HG02943 (cell line): ENCODE results near the gene TCERG1L.

Experiments used
- ATAC-seq: cut with Tn5 transposase; IDR thresholded peaks from one replicate; pipeline ENCODE4 v1.9.1; 2021; ENCODE audit warnings: mild to moderate bottlenecking, low read depth, moderate library complexity; ENCODE audit not compliant: unreplicated experiment

TCERG1L gene

GRCh38 chr10:131316321-131317075, 5.0 kb upstream of the TCERG1L start:
- ATAC-seq = no peak

- ATAC-seq = no peak
These were observed 3.8 kb upstream of the TCERG1L start for GRCh38 chr10:131315344-131315743.

- no peak for ATAC-seq
These were observed 3.3 kb upstream of the TCERG1L start for GRCh38 chr10:131314799-131315198.

GRCh38 chr10:131314148-131314547, 2.6 kb upstream of the TCERG1L start:
- no peak for ATAC-seq

DNA sequence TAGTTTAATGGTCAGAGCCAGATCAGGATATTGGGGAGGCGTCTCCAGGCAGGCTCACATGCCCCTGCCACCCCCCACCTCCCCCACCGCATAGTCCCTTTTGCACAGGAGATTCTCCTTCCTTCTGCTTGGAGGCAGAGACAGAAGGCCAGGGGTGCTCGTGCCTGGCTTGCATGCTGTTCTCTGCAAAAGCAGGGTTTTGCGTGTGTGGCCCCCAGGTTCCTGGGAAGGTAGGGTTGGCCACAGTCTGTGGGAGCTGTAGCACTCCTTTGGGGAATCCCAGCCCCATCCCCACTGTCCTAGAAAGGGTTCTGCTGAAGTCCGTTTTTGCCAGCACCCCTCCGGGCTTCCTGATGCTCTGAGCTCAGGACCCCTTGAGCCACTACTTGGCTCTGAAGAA, 1.9 kb upstream of the TCERG1L start:
- ATAC-seq = no peak

DNA sequence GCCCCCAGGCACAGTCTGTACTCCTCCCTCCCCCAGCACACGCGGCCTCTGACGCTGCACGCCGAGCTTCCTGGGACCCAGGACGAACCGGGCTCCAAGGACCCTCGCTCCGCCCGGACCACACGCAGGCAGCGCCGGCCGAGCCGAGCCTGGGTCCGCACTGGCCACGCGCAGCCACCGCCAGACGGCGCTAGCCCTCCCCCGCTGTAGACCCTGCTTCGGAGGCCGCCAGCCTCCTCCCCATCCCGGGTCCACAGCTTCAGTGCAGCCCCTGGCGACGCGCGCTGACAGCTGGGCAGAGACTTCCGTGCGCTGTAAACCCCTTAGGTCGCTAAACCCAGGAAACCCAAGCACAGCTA, 936 bp upstream of the TCERG1L start:
- ATAC-seq = no peak

DNA sequence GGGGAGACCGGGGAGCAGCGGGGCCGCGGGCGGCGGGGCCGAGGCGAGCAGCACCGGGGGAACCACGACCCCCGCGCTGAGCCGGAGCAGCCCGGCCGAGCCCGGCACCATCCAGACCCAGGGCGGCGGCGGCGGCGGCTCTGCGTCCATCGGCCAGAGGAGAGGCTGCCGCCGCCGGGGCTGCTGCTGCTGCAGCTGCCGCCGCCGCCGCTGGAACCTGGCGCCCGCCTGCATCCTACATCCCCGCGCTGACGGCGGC, 190 bp downstream of the TCERG1L start:
- no peak for ATAC-seq

DNA sequence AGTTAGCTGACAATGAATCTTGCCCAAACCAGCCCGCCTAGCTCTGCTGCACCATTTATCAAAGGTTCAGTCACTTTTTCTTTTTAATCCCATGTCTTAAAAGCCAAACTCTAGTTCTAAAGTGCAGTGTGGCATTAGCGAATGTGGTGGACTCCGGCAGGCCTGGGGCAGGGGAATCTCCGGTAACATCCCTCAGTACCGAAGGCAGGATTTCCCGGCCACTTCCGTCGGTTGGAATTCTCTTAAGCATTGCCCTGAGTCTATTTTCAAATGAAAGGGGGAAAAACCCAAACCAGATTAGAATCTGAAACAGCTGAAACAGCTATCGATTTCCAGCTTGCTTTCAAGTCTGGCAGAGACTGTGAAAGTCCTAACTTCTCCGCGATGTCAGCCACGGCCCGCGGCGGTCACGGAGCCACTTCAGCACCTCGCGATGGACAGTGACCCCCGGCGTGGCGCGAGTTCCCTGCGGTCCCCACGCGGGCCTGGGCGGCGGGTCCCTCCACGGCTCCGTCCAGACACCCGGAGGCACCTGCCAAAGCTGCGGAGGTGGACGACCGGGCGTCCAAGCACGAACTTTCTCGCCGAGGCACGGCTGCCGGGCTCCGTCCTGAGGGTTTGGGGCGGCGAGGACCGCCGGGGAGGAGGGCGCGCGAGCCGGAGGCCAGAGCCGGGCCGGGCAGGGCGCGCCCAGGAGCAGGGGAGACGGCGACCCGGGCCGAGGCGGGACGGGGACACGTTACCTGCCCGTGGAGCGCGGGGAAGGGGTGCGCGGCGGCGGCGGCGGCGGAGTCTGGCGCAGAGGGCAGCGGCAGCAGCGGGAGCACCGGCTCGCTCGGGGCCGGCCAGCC, 745 bp downstream of the TCERG1L start:
- ATAC-seq = no peak

DNA sequence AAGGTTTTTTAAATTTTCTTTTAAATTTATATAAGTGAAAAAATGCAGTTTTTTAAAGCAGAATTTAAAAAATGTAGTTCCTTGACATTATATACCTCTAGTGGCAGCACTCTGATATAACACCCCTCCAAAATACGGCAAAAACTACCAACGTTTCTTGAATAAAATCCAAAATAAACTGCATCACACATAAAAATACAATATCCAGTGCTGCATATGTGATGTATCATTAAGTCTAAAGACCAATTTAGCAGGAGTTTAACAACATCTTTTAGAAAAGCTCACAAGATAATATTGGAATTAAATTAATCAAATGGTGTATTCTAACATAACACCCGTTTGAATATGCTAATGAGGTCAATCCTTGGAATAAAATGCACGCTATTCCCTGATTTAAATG, 1.4 kb downstream of the TCERG1L start:
- ATAC-seq = no peak

DNA sequence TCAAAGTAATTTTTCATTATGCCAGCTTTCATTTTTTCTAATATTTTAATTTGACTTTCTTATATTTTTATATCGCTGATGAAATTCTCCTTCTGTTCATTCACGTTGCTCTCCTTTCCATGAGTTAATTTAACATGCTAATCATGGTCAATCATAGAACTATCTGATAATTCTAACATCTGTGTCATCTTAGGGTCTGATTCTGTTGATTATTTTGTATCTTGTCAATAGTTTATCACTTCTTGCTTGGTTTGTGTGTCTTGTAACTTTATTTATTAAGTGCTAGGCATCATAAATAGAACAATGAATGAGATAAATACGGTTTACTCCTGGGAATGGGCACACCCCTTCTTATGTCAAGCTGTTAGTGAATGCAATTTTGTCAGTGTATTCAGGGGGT, 11.0 kb downstream of the TCERG1L start:
- ATAC-seq = no peak

- ATAC-seq = no peak
These were observed 20.7 kb downstream of the TCERG1L start for GRCh38 chr10:131290781-131291180.

GRCh38 chr10:131288648-131289047, 22.9 kb downstream of the TCERG1L start:
- ATAC-seq = no peak

DNA sequence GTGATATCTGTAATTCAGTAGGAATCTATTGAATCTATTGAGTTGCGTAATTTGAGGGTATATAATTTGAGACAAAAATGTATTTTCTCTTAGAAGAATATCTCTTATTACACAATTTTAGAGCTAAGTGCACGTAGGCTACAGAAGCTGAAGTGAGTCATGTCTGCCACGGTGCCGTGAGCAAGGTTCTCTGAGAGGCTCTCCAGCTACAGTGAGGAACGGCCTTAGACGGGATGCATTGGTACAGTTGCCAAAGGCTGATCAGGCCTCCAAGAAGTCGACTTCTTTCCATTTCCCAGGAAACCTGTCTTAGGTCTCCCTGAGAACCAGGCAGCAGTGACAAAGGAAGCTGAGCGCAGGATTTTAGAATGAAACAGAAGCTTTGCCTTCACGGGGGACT, 28.6 kb downstream of the TCERG1L start:
- ATAC-seq = no peak

DNA sequence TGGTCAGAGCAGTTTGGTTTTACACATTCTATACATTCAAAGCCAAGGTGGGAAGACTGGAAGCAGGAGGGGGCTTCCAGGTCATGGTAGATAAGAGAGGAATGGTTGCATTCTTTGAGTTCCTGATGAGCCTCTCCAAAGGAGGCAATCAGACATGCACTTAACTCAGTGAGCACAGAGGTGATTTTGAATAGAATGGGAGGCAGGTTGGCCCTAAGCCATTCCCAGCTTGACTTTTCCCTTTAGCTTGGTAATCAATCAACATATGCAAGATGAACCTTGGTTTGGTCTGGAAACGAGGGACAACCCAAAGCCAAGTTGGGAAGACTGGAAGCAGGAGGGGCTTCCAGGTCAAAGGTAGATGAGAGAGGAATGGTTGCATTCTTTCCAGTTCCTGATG, 31.4 kb downstream of the TCERG1L start:
- ATAC-seq = no peak

DNA sequence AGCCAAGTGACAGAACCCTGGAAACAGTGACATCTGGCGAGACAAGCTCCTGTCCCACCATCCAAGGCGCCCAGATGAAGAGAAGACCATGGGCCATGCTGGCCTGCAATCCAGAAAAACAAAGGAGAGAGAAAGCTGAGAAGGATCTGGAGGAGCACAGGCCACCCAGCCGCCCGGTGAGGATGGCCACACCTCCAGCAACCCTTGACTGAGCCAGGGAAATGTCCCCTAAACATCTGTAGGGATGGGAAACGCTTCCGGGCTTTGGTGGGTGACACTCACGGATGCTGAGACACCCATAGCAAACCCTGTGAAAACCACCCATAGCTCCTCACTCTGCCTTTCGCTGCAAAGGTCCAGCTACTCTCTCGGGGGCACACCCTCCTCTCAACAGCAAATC, 32.0 kb downstream of the TCERG1L start:
- no peak for ATAC-seq

- no peak for ATAC-seq
These were observed 33.6 kb downstream of the TCERG1L start for GRCh38 chr10:131277969-131278368.

DNA sequence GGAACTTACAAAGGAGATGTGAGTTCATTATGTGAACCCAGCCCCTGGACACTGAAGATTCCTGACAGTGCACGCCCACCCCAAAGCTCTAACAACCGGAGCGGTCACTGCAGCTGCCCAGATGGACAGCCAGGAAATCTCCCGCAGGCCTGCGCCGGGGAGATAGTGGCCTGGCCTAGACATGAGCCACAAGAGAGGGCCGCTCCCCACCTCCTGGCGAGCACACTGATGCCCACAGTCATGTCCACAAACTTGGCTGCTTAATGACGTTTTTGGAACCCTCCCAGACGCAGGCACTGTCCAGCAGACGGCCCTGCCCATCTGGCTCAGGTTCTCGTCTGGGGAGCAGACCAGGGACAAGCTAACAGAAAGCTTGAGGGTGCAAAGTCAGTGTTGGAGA, 34.2 kb downstream of the TCERG1L start:
- no peak for ATAC-seq

GRCh38 chr10:131275691-131276090, 35.8 kb downstream of the TCERG1L start:
- ATAC-seq = no peak

DNA sequence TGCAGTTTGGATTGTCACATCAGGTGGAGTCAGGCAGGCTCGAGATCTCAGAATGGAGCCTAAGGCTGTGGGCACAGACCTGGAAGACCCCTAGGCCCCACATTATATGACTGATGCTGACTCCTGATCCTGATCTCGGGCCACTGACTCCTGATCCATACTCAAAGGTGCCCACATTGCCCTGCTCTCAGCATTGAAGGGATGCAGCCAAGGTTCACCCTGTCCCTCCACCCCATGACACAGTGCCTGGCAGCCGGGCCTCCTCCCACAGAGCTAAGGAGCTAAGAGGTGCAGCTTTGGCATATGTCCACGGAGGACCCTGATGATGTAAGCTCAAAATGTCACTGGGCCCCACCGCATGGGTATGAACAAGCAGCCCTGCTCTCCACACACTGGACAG, 36.6 kb downstream of the TCERG1L start:
- ATAC-seq = no peak

DNA sequence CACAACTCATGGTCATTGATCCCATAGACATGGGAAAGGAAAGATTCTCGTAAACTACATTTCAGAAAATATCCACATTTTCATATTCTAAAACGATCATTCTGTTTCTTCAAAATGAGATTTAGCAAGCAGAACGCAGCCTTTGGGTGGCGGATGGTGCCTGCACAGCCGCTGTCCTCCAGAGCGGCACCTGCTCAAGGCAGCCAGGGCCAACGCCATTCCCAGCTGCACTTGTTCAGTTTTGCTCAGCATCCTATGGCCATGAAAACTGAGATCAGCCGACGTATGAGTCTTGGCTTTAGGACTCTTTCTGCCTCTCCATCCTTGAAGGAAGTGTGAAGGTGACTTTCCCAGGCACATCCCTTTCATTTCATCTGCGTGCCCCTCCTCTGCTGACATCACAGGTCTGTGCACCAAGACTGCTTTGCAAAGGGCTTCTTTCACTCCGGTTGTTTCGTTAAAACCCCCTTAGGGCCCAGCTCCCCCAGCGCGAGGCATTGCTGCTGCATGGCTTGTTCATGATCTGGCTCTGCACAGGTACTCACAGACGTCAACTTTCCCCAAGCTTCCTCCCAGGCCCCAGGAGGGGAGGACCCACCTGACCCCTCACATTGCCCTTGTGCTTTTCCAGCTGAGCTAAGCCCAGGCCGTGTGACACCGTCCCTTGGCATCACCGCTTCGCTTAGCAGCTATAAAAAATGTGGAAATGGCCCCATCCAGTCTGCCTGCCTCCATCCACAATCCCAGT, 37.2 kb downstream of the TCERG1L start:
- no peak for ATAC-seq

GRCh38 chr10:131273476-131273875, 38.0 kb downstream of the TCERG1L start:
- no peak for ATAC-seq
